GM12878 (cell line): ENCODE measurements around the gene LRRC14B. TPM values are rescaled to one million over a fixed set of nuclear protein-coding genes. Genes with fewer than 3 reads are reported as not detected.

Experiments
- ATAC-seq: fragments of 200-7000 bp; cut with Tn5 transposase; 3 replicates; pipeline ENCODE4 v1.9.1; 2020; ENCODE audit warnings: mild to moderate bottlenecking, moderate library complexity
- BruUV-seq: library from RNA; stranded (reverse); fragments of 400-500 nt; replicated peaks from 2 replicates; lab custom pipeline; 2021; lab: Mats Ljungman, UMichigan
- CTCF ChIA-PET: fragments of 300-600 bp; sonication (Branson Sonifier 250); formaldehyde crosslinking; extraction: SDS; loops from one replicate; lab custom pipeline; 2021; ENCODE audit warnings: inconsistent platforms; lab: Yijun Ruan, JAX
- POLR2A ChIA-PET: fragments of 350-600 bp; formaldehyde crosslinking; extraction: SDS; loops from one replicate; lab custom pipeline; 2021; ENCODE audit warnings: inconsistent platforms; lab: Charles Lee
- RAD21 ChIA-PET: fragments of 300-600 bp; sonication (Branson Sonifier 250); formaldehyde crosslinking; loops from one replicate; lab custom pipeline; 2023; ENCODE audit warnings: antibody characterized with exemption; ENCODE audit not compliant: unreplicated experiment; lab: Charles Lee
- SMC1A ChIA-PET: fragments of 300-600 bp; sonication (Branson Sonifier 250); formaldehyde crosslinking; loops from one replicate; lab custom pipeline; 2023; ENCODE audit not compliant: unreplicated experiment, uncharacterized antibody; lab: Charles Lee
- DNase-seq: peaks from one replicate; pipeline ENCODE4 v3.0.0-alpha.2; 2011; ENCODE audit warnings: low read depth, low spot score
- FAIRE-seq: peaks from 3 replicates; lab custom pipeline; 2011; peaks lifted over from hg19 to GRCh38; lab: Jason Lieb, UNC
- H2AFZ ChIP-seq: 2 replicates; pipeline ENCODE4 v1.6.0; 2011; ENCODE audit warnings: low read depth, low read length, control low read depth; ENCODE audit not compliant: control insufficient read depth
- H3K27ac ChIP-seq: 2 replicates; pipeline ENCODE4 v1.5.1; 2011; ENCODE audit warnings: control low read depth; ENCODE audit not compliant: control insufficient read depth, insufficient read depth
- H3K27me3 ChIP-seq, 2 experiments: replicated peaks in 1 of 2; 2 replicates each; pipeline versions ENCODE4 v1.6.0 to v1.6.1; 2011; ENCODE audit warnings: low read length in 1 of 2; ENCODE audit not compliant: control insufficient read depth in 2 of 2, insufficient read depth in 2 of 2
- H3K36me3 ChIP-seq, 2 experiments: 2 replicates each; pipeline ENCODE4 v1.5.1; 2011; ENCODE audit warnings: low read length in 1 of 2; ENCODE audit not compliant: control insufficient read depth in 2 of 2, insufficient read depth in 2 of 2
- H3K4me1 ChIP-seq: 2 replicates; pipeline ENCODE4 v1.6.1; 2011; ENCODE audit warnings: mild to moderate bottlenecking, low read length, moderate library complexity, mixed read lengths; ENCODE audit not compliant: control insufficient read depth, insufficient read depth
- H3K4me2 ChIP-seq: 2 replicates; pipeline ENCODE4 v1.6.0; 2011; ENCODE audit warnings: control low read depth; ENCODE audit not compliant: control insufficient read depth, insufficient read depth
- H3K4me3 ChIP-seq: fragments of 200-600 bp; sonication (generic); 2 replicates; pipeline ENCODE4 v1.5.1; 2016
- H3K79me2 ChIP-seq: 2 replicates; pipeline ENCODE4 v1.6.0; 2011; ENCODE audit warnings: low read length; ENCODE audit not compliant: control insufficient read depth, insufficient read depth
- H3K9ac ChIP-seq: 2 replicates; pipeline ENCODE4 v1.8.0; 2011; ENCODE audit warnings: low read length, control low read depth, mixed read lengths; ENCODE audit not compliant: control insufficient read depth, insufficient read depth
- H3K9me3 ChIP-seq: replicated peaks from 3 replicates; pipeline ENCODE4 v1.5.1; 2011; ENCODE audit warnings: mild to moderate bottlenecking, low read length; ENCODE audit not compliant: control insufficient read depth, insufficient read depth
- H4K20me1 ChIP-seq: 2 replicates; pipeline ENCODE4 v1.6.0; 2011; ENCODE audit not compliant: control insufficient read depth, insufficient read depth
- BCL3 ChIP-seq: IDR thresholded peaks from 2 replicates; pipeline ENCODE4 v1.6.1; 2011; ENCODE audit warnings: borderline replicate concordance, low read depth, mild to moderate bottlenecking, moderate library complexity, low read length; ENCODE audit not compliant: insufficient read depth, poor library complexity, severe bottlenecking
- CEBPB ChIP-seq, 2 experiments: fragments of 150-350 bp in 1 of 2; IDR thresholded peaks; 2 replicates each; pipeline ENCODE4 v1.6.1; 2012 to 2014; ENCODE audit warnings: low read depth in 2 of 2, low read length in 2 of 2, borderline replicate concordance in 1 of 2, inconsistent platforms in 1 of 2
- CHD1 ChIP-seq: IDR thresholded peaks from 2 replicates; pipeline ENCODE4 v1.6.1; 2012; ENCODE audit warnings: low read depth, low read length, improper control_type of control experiment
- CTCF ChIP-seq, 3 experiments: IDR thresholded peaks in 2 of 3; conservative IDR thresholded peaks in 1 of 3; 2 replicates each; pipeline ENCODE4 v1.5.1; 2011; ENCODE audit warnings: low read depth in 3 of 3, low read length in 3 of 3, mild to moderate bottlenecking in 3 of 3, control low read depth in 2 of 3, moderate library complexity in 2 of 3, inconsistent platforms in 1 of 3, mixed read lengths in 1 of 3; ENCODE audit not compliant: control insufficient read depth in 2 of 3, insufficient read depth in 1 of 3; ENCODE audit errors: extremely low read depth in 1 of 3
- EED ChIP-seq: sonication (generic); IDR thresholded peaks from 2 replicates; pipeline ENCODE4 v1.6.1; 2016; ENCODE audit warnings: antibody characterized with exemption, low read depth
- EGR1 ChIP-seq, 2 experiments: IDR thresholded peaks; 1 replicate in 1 of 2; 2 replicates in 1 of 2; pipeline ENCODE4 v1.6.1; 2011 to 2012; ENCODE audit warnings: low read depth in 2 of 2, low read length in 2 of 2, borderline replicate concordance in 1 of 2, mild to moderate bottlenecking in 1 of 2, moderate library complexity in 1 of 2
- IKZF2 ChIP-seq, 2 experiments: fragments of 450-650 bp; IDR thresholded peaks; 2 replicates each; pipeline ENCODE4 v1.6.1; 2017; ENCODE audit warnings: mild to moderate bottlenecking in 2 of 2, moderate library complexity in 2 of 2
- IRF4 ChIP-seq: IDR thresholded peaks from 2 replicates; pipeline ENCODE4 v1.6.1; 2011; ENCODE audit warnings: low read depth, low read length
- KLF5 ChIP-seq: fragments of 450-650 bp; IDR thresholded peaks from 2 replicates; pipeline ENCODE4 v1.6.1; 2014; ENCODE audit warnings: mild to moderate bottlenecking; ENCODE audit not compliant: partially characterized antibody
- POU2F2 ChIP-seq: IDR thresholded peaks from 3 replicates; pipeline ENCODE4 v1.6.1; 2011; ENCODE audit warnings: low read depth, mild to moderate bottlenecking, low read length, borderline replicate concordance
- RUNX3 ChIP-seq: IDR thresholded peaks from 2 replicates; pipeline ENCODE4 v1.6.1; 2012; ENCODE audit warnings: low read length, inconsistent platforms
- SMARCA5 ChIP-seq: fragments of 450-650 bp; IDR thresholded peaks from 2 replicates; pipeline ENCODE4 v1.6.1; 2017; ENCODE audit warnings: mild to moderate bottlenecking
- SRF ChIP-seq, 2 experiments: IDR thresholded peaks; 2 replicates each; pipeline ENCODE4 v1.6.1; 2011; ENCODE audit warnings: low read depth in 2 of 2, low read length in 2 of 2, mild to moderate bottlenecking in 1 of 2, moderate library complexity in 1 of 2
- WGBS: methylation state at CpG from one replicate; pipeline ENCODE4 v1.1.6; 2016; ENCODE audit warnings: low lambda C conversion rate; ENCODE audit not compliant: insufficient replicate concordance, insufficient coverage; ENCODE audit errors: missing lambda C conversion rate; 5-methylcytosine and 5-hydroxymethylcytosine counted together
- in situ Hi-C: fragments of 300-500 bp; cut with MboI; formaldehyde crosslinking; loops from 9 replicates; pipeline ENCODE4 v1.14.3; 2018; ENCODE audit warnings: mixed read lengths
- intact Hi-C: fragments of 100-400 bp; cut with micrococcal nuclease; formaldehyde crosslinking; loops from one replicate; pipeline ENCODE4 v1.14.2; 2022; ENCODE audit not compliant: unreplicated experiment
- polyA plus RNA-seq, 11 experiments: library from polyadenylated mRNA; depleted of rRNA in 4 of 11; unstranded in 6 of 11; stranded (reverse) in 5 of 11; fragments of >200 nt; fragmentation: Nextera tagmentation in 4 of 11; fragmentation: Illumina TruSeq in 1 of 11; extraction: Ambion mirVana in 4 of 11; extraction: Trizol in 1 of 11; gene quantifications; 1 replicate in 1 of 11; 2 replicates in 10 of 11; pipeline versions ENCODE4 v1.2.1 to v1.2.3, GENCODE V29; 2011 to 2016; ENCODE audit warnings: inconsistent platforms in 2 of 11, missing spikeins in 2 of 11, low read depth in 1 of 11
- total RNA-seq, 4 experiments: library from RNA; depleted of rRNA in 3 of 4; stranded (reverse); fragments of >200 nt in 3 of 4; fragmentation: Illumina TruSeq in 1 of 4; extraction: Trizol in 1 of 4; gene quantifications; 2 replicates each; pipeline versions ENCODE4 v1.2.1 to v1.2.3, GENCODE V29; 2013 to 2021

Gene LRRC14B
- total and polyA plus RNA-seq, 10 of the 15 experiments (the other 5 are each of a cell fraction or from before 2014, with no cell fraction given), result 0.06 to 0.31 (median 0.13) TPM; not detected in 5

- TF ChIP-seq POU2F2 (no peak), EGR1 (IDR thresholded peaks at IDR 0.05; ENCODE audit: borderline replicate concordance in 1 of 2, low read depth in 2 of 2, low read length in 2 of 2) (no peak), KLF5 (no peak), IRF4 (no peak)
These were observed 49.5 kb upstream of the LRRC14B start (continued) for GRCh38 chr5:141761-142160.

- peak; percentile 50 for TF ChIP-seq BCL3
- TF ChIP-seq EED, result no peak
- no peak for TF ChIP-seq SMARCA5
- TF ChIP-seq CHD1, result no peak
- no peak for TF ChIP-seq RUNX3
- no peak for TF ChIP-seq SRF (IDR thresholded peaks at IDR 0.05; ENCODE audit: low read depth in 2 of 2, low read length in 2 of 2)
- TF ChIP-seq CEBPB (IDR thresholded peaks at IDR 0.05; ENCODE audit: borderline replicate concordance in 1 of 2, low read depth in 2 of 2, low read length in 2 of 2), result no peak
- no peak for TF ChIP-seq CTCF (IDR thresholded peaks at IDR 0.05 in 2 of 3, conservative IDR thresholded peaks at IDR 0.05 in 1 of 3; ENCODE audit: control insufficient read depth in 2 of 3, extremely low read depth in 1 of 3, insufficient read depth in 1 of 3, low read depth in 3 of 3, low read length in 3 of 3)
- no peak for TF ChIP-seq IKZF2 (IDR thresholded peaks at IDR 0.05)
- no peak overlapping the region for H2AFZ ChIP-seq
- H3K9ac ChIP-seq, result no peak overlapping the region
- H3K79me2 ChIP-seq, result no peaks in the 10 kb centered on the region
- FAIRE-seq (no peak), DNase-seq (no peak), ATAC-seq (no peak)
- in situ Hi-C loops, result no loop called here
- peaks cover 2% of the 10 kb centered on the region; the same call in 2 of the 3 replicates for H3K9me3 ChIP-seq
- no peaks in the 10 kb centered on the region for H3K36me3 ChIP-seq
- intact Hi-C loops, result no loop called here
- ChIA-PET POLR2A (no interaction called here), SMC1A (no interaction called here), RAD21 (no interaction called here), CTCF (no interaction called here)
- no peaks in the 10 kb centered on the region for H4K20me1 ChIP-seq
- WGBS, result 58% methylated on average over 18 of the region's 18 CpGs
- no peak overlapping the region for H3K4me3 ChIP-seq
- no peak overlapping the region for H3K4me2 ChIP-seq
- H3K4me1 ChIP-seq, result no peaks in the 10 kb centered on the region
- BruUV-seq, result no TSS peak
- H3K27ac ChIP-seq, result no peak overlapping the region
- H3K27me3 ChIP-seq, result no peaks in the 10 kb centered on the region
These were observed 49.0 kb upstream of the LRRC14B start for GRCh38 chr5:142246-142810.
